ENCODE measurements around the gene JADE1.

JADE1 gene

GRCh38 chr4:128841402-128841801 is 31.9 kb downstream of the JADE1 start:
- Histone ChIP-seq H3K4me3 (no peak overlapping the region), H3K27ac (peak overlapping the region in 1 of 2 donors; percentile 27)
- TF ChIP-seq CTCF (IDR thresholded peaks at IDR 0.05) = no peak
- DNase-seq (ENCODE audit: low spot score) = no peak

- peak overlapping the region; percentile 56 to 69 for H3K27ac ChIP-seq
- no peak for DNase-seq (ENCODE audit: low spot score)
Measured at GRCh38 chr4:128844931-128845330, 35.4 kb downstream of the JADE1 start.

GRCh38 chr4:128846063-128846462 is 36.6 kb downstream of the JADE1 start:
- Histone ChIP-seq H3K27ac (peak overlapping the region in 1 of 2 donors; percentile 45), H3K4me3 (no peak overlapping the region)
- no peak for DNase-seq (ENCODE audit: low spot score)
- no peak for TF ChIP-seq CTCF (IDR thresholded peaks at IDR 0.05)

More at GRCh38 chr4:128844931-128845330, 35.4 kb downstream of the JADE1 start:
- TF ChIP-seq CTCF (IDR thresholded peaks at IDR 0.05) = no peak
- no peak overlapping the region for H3K4me3 ChIP-seq

- H3K4me3 ChIP-seq = no peak overlapping the region
- DNase-seq (ENCODE audit: low spot score) = no peak
- peak overlapping the region in 1 of 2 donors; percentile 1 for H3K27ac ChIP-seq
- no peak for TF ChIP-seq CTCF (IDR thresholded peaks at IDR 0.05)
Measured at GRCh38 chr4:128847082-128847724, 37.7 kb downstream of the JADE1 start.

GRCh38 chr4:128848461-128848860 is 39.0 kb downstream of the JADE1 start:
- TF ChIP-seq CTCF (IDR thresholded peaks at IDR 0.05) = no peak

GRCh38 chr4:128850252-128850651 is 40.8 kb downstream of the JADE1 start:
- Histone ChIP-seq H3K27ac (no peak overlapping the region), H3K4me3 (no peak overlapping the region)
- TF ChIP-seq CTCF (IDR thresholded peaks at IDR 0.05) = no peak
- DNase-seq (ENCODE audit: low spot score) = no peak

More at GRCh38 chr4:128848461-128848860, 39.0 kb downstream of the JADE1 start:
- DNase-seq (ENCODE audit: low spot score) = no peak
- H3K4me3 ChIP-seq = no peak overlapping the region
- no peak overlapping the region for H3K27ac ChIP-seq

GRCh38 chr4:128853741-128854140 is 44.2 kb downstream of the JADE1 start:
- H3K27ac ChIP-seq = no peak overlapping the region
- no peak overlapping the region for H3K4me3 ChIP-seq
- TF ChIP-seq CTCF (IDR thresholded peaks at IDR 0.05) = no peak
- DNase-seq (ENCODE audit: low spot score) = no peak

Data from coronary artery (tissue), 2 donors.